ENCODE measurements around the gene KCND3. TPM values are rescaled to one million over a fixed set of nuclear protein-coding genes. Genes with fewer than 3 reads are reported as not detected.

The KCND3 gene
- 0.11 TPM in 1 of 2 replicates, not detected in the other for total RNA-seq (2014; rRNA removed; shearing (Covaris generic))

DNA sequence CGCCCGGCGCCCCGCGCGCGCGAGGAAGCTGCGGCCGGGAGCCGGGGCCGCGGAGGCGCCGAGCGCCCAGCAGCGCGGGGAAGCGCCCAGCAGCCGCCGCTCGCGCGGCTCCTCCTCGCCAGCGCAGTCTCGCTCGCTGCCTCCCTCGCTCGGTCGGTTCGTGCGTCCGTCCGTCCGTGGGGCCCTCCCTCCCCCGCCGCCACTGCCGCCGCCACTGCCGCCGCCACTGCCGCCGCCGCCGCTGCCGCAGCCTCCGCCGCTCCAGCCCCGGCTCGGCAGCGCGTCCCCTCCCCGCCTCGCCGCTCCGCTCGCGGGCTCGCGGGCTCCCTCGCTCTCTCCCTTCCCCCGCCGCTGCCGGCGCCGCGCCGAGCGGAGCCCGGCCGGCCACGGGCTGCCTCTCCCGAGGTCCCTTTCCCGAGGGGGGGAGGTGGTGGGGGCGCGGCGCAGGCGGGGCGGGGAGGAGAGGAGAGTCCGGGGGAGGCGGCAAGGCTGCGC, at the start of gene KCND3:
TSS of gene KCND3 (minus strand) at position 138 of the 495 bp plus-strand sequence.

DNA sequence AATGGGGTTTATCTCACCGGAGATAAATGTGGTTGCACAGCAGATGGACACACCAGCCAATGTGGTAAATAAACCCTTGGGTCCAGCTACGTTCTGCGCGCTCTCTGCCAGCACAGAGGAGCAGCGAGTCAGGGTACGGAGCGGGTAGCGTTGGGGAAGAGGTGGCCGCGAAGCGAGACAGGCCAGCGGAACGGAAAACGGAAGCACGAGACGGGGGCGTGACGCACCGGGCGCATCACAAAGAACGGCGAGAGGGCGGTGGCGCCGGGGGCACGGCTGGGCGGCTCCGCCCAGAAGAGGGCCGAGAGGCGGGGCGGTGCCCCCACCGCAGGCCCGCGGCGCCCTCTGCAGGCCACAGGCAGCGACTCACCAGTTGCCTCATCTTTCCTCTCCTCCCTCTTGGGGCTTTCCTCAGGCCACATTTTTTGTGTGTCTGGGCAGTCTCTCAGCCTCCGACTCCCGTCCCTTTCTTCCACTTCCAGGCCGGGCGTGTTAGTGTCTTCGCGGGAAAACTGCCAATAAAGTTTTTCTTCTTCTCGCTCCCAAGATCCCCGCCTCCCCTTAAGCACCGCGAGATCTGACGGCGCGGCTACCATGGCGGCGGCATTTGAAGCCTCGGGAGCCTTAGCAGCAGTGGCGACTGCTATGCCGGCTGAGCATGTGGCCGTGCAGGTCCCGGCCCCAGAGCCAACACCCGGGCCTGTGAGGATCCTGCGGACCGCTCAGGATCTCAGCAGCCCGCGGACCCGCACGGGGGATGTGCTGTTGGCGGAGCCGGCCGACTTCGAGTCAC, 233.9 kb downstream of the KCND3 start, which contains the start of gene DDX20:
TSS of gene DDX20 (plus strand) at position 571 of the 793 bp plus-strand sequence. CDS start at position 595, 24 bp downstream.

GRCh38 chr1:111739194-111739924, 250.1 kb downstream of the KCND3 start, which contains the start of gene INKA2:
INKA2 (minus strand) TSS chr1:111739395; CDS start chr1:111739242, 153 bp downstream.

Small RNAs within 50 kb of the gene (small RNA-seq; reads per million reads assigned to genes)
- gene INKA2 = not detected

Other genes starting within 250 kb of the KCND3 start
- 26.7 and 31.0 TPM in 2 replicates for gene DDX20, start 233.8 kb downstream of the KCND3 start, total RNA-seq (2014; rRNA removed; shearing (Covaris generic))